Measurements from ENCODE around the gene WDR90. TPM values are rescaled to one million over a fixed set of nuclear protein-coding genes. Genes with fewer than 3 reads are reported as not detected.

Gene WDR90
- total RNA-seq, 1 donor from 2014 or later: 6.5 TPM

GRCh38 chr16:637081-638018 is 11.8 kb upstream of the WDR90 start:
- peak; percentile 89 for DNase-seq (ENCODE audit: low read depth)

- no peak for DNase-seq (ENCODE audit: low read depth)
Measured at GRCh38 chr16:638034-638543, 11.1 kb upstream of the WDR90 start.

- DNase-seq (ENCODE audit: low read depth): no peak
Measured at GRCh38 chr16:638836-639235, 10.3 kb upstream of the WDR90 start.

GRCh38 chr16:640614-641013 is 8.6 kb upstream of the WDR90 start:
- DNase-seq (ENCODE audit: low read depth): no peak

- DNase-seq (ENCODE audit: low read depth): peak; percentile 85
Measured at GRCh38 chr16:641326-642188, 7.6 kb upstream of the WDR90 start, which contains the start of gene MCRIP2. Gene MCRIP2 (plus strand): TSS chr16:641828. CDS start chr16:641992, 164 bp downstream.

GRCh38 chr16:642189-643049 is 6.7 kb upstream of the WDR90 start:
- DNase-seq (ENCODE audit: low read depth): peak; percentile 17

- no peak for DNase-seq (ENCODE audit: low read depth)
Measured at GRCh38 chr16:643050-643368, 6.2 kb upstream of the WDR90 start.

- DNase-seq (ENCODE audit: low read depth): no peak
Measured at GRCh38 chr16:644556-644955, 4.6 kb upstream of the WDR90 start.

- DNase-seq (ENCODE audit: low read depth): no peak
Measured at GRCh38 chr16:645852-646678, 3.1 kb upstream of the WDR90 start.

GRCh38 chr16:646679-647172 is 2.4 kb upstream of the WDR90 start:
- no peak for DNase-seq (ENCODE audit: low read depth)

- DNase-seq (ENCODE audit: low read depth): peak; percentile 59
Measured at GRCh38 chr16:647173-647902, 1.8 kb upstream of the WDR90 start.

GRCh38 chr16:648071-648780 is 939 bp upstream of the WDR90 start:
- peak; percentile 76 for DNase-seq (ENCODE audit: low read depth)

- DNase-seq (ENCODE audit: low read depth): no peak
Measured at GRCh38 chr16:649631-650030, 466 bp downstream of the WDR90 start.

GRCh38 chr16:651844-652243 is 2.7 kb downstream of the WDR90 start:
- DNase-seq (ENCODE audit: low read depth): no peak

GRCh38 chr16:652454-653305 is 3.5 kb downstream of the WDR90 start:
- DNase-seq (ENCODE audit: low read depth): no peak

- no peak for DNase-seq (ENCODE audit: low read depth)
Measured at GRCh38 chr16:654034-654433, 4.9 kb downstream of the WDR90 start.

GRCh38 chr16:657487-657886 is 8.3 kb downstream of the WDR90 start:
- DNase-seq (ENCODE audit: low read depth): no peak
